ENCODE measurements around the gene ABHD11.
"Not testable (repeated sequence)": the region's sequence is repeated elsewhere in the genome, so short reads cannot be mapped to it uniquely, and the experiment has no call there.

ABHD11 gene

DNA sequence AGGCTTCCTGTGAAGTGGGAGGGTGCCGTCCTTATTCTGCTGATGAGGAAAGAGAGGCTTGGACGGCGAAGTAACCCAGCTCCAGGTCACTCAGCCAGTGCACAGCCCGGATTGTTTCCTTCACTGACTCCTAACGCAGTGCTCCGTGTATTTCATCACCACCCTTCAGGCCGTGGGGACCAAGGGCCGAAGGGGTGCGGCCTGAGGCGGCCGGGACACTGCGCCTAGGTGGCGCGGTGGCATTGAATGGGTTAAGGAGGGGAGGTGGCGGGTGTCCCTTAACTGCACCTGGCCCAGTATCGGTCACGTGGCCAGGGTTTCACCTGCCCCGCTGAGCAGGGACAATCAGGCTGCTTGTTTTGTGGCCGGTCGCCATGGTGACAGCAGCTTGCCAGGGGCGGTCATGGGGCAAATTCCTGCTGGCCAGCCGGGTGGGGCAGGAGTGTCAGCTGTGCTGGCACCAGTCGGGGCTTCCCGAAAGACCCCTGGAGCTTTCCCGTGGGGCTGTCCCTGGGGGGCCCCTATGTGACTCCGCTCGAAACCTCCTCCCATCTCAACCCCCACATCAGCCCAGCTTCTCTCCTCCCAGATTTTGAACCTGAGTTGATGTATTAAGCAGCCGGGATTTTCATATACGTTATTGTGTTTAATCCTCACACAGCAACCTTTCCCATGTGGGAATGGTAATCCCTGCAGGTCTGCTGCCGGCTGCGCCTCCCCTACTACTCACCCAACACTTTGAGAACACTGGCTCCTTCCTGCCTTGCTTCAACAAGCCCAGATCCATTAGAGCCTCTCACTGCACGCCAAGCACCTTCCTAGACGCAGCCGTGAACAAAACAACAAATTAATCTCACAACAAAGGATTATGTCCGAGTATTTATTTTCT is 4.4 kb upstream of the ABHD11 start:
- DNase-seq = no peak

DNA sequence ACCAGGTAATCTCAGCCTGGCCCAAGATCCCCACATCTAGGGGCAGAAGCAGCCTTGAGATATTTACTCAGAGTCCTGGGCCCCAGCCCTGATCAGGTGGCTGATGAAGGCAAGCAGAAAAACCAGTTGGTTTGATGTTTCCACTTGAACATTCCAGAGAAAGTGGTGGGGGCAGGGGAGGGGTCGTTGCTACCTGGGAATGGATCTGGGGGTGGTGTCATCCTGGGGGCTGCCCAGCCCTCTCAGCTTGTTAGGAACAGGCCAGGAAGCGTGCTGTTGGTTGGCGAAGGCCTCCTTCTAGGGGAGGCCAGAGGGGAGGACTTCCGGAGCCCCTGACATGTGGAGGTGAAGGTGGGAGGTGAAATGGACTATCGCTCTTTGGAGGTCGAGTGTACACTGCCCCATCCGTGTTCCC is 3.7 kb upstream of the ABHD11 start:
- no peak for DNase-seq

DNA sequence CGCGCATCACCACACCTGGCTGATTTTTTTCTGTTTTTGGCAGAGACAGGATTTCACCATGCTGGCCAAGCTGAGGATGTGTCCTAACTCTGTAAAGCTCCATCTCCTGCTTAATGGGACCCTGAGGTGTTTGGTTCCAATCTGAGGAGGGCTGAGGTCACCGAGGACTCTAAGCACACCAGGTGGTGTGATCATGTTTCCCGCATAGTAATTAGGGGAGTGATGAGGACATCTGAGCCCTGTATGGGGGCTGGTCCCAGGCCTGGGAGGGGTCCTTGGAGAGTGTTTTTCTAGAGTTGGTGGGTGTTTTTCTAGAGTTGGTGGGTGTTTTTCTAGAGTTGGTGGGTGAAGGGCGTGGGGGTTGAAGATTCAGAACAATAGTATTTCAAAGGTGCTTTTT is 3.0 kb upstream of the ABHD11 start:
- no peak for DNase-seq

DNA sequence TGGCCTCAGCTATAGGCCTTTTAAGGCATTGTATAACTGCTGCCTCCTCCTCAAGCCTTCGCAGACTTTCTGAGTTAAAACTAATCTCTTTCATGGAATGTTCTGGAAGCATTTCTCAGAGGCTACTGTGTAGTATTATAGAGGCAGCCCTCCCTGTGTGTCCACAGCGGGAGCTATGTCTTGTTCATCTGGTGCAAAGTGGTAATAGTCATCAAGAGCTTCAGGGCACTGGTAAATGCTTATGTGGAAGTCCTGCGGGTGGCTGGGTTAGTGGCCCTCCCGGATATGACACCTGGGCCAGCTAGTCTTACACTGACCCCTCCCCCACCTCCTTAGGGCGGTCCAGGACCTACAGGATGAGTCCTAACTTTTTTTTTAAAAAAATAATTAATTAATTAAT is 2.2 kb upstream of the ABHD11 start:
- no peak for DNase-seq

DNA sequence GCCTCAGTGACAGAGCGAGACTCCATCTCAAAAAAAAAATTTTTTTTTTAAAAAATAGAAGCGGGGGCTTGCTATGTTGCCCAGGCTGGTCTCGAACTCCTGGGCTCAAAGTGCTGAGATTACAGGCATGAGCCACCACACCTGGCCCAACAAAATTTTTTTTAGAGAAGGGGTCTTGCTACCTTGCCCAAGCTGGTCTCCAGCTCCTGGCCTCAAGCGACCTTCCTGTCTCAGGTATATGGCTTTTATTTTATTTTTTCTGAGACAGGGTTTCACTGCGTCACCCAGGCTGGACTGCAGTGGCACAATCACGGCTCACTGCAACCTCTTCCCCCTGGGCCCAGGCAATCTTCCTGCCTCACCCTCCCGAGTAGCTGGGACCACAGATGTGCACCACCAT is 1.6 kb upstream of the ABHD11 start:
- no peak for DNase-seq

DNA sequence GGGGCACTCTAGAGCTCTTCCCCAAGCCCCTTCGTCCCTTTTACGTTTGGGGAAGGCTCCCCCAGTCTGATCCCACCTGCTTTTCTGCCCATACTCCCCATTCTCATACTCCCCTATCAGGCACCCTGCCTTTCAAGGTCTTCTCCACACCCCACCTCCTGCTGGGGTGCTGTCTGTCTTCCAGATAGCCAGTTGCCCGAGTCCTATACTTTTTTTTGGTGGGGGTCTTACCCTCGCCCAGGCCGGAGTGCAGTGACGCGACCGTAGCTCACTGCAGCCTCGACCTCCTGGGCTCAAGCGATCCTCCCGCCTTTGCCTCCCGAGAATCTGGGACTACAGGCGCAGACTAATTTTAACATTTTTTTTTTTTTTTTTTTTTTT is 775 bp upstream of the ABHD11 start:
- DNase-seq = no peak

DNA sequence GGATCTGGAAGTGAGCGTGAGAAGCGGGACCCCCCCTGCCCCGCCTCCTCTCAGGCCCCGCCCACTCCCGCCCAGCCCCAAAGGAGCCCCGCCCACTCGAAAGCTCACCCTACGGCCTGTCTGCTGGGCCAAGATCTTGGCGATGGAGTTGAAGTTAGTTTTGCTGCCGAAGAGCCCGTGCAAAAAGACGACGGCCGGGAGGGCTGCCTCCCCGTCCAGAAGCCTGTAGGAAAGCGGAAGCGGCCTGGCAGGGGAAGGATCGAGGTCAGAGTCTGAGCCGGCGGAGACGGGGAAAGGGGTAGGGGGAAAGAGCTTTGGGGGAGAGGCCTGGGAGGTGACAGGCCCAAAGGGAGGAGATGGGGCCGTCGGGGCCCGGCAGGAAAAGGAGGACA is 386 bp downstream of the ABHD11 start:
- peak; percentile 40 for DNase-seq

DNA sequence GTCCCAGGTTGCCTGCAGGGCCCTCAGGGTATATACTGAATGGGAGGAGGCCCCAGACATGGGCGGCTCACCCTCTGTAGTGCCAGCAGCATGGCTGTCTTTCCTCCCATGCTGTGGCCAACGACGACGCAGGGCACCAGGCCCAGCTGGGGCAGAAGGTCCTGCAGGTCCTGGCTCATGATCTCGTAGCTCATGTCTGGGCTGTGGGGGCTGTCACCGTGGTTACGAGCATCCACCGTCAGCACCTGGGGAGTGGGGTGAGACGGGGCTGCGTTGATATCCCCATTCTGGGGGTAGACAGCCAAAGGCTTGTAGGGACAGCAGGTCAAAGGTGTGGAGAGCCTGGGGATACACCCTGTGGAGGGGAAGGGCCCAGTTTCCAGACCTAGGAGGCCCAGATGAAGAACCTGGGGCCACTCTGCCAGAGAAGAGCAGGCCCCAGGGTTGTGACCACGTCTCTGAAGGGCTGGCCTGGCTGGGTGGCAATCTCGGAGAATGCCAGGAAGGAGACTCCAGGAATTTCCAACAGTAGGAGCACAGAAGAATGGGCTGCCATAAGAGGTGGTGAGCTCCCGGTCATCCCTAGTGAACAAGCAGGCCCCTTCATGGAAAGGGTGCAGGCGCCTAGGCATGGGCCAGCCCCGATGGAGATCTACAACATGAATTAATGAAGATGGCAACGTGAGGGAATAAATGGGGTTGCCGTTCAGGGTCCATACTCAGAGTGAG is 947 bp downstream of the ABHD11 start:
- no peak for DNase-seq

DNA sequence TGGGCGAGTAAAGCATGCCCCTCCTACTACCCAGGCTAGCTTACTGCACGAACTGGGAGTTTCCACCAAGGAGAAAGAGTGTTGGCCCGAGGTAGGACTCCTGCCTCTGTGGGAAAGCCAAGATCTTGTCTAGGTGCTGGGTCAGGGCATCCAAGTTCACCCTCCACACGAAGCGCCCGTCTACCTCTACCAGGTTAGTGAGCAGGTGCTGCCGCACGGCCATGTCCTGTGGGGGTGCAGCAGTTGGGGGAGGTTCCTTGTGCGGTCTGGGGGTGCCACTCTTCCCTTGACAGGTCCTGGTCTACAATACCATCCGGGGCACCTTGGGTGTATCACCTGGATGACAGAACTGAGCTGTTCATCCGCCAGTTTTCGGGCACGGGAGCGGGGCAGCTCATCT is 1.7 kb downstream of the ABHD11 start:
- DNase-seq = no peak

DNA sequence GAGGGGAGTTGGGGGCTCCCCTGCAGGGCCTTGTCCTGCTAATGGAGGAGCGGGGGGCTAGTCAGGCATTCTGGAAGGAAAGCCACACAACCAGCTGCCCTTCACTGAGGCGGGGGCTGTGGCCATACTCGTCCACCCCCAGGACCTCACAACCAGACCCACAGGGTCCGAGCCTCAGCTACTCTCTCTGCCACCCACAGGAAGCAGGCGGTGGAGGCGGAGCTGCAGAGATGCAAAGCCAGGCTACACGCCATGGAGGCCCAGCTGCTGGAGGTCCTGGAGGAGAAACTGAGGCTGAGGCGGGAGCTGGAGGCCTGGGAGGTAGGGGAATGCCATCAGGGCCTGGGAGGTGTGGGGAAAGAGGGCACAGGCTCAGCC is 3.1 kb downstream of the ABHD11 start:
- no peak for DNase-seq

DNA sequence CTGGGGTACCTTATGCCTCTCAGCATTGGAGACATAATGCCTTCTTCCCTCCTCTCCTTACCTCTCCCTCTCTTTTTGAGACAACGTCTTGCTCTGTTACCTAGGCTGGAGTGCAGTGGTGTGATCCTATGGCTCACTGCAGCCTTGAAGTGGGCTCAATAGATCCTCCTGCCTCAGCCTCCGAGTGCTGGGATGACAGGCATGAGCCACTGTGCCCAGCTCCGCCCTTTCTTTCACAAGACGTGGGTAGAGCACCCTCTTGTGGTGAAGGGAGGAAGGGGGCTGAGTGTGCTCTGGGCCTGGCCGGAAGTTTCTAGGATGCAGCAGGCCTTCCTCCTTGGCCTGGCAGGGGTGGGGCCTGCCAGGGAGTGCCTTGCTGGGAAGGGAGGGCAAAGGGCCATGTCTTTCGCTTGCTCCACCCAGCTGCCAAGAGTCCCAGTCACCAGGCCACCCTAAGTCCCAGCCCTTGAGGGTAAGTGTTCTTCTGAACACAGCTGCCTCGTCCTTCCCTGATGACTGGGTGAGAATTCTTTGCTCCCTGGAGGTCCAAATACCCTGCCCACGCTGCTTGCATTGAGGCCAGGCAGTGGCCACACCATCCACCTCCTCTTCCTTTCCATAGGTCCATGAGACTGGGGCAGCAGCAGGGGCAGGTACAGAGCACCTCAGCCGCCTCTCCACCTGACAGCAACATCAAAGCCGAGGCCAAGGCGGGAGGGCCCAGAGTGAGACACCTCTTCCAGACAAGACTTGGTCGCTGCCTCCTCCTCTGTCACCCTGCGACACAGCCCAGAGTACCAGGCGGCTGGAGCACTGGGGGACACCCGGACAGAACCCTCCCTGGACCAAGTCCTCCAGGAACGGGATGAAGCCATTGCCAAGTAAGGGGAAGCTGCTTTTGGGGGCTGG is 3.7 kb downstream of the ABHD11 start:
- DNase-seq = peak; percentile 95

DNA sequence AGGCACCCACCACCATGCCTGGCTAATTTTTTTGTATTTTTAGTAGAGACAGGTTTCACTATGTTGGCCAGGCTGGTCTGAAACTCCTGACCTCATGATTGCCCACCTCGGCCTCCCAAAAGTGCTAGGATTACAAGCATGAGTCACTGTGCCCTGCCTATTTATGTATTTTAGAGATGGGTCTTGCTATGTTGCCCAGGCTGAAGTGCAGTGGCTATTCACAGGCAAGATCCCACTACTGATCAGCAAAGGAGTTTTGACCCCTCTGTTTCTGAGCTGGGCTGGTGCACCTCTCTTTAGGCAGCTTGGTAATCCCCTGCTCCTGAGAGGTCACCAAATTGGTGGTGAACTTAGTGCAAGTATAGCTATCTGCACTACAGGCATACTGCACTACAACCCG is 6.2 kb downstream of the ABHD11 start:
- DNase-seq = no peak

DNA sequence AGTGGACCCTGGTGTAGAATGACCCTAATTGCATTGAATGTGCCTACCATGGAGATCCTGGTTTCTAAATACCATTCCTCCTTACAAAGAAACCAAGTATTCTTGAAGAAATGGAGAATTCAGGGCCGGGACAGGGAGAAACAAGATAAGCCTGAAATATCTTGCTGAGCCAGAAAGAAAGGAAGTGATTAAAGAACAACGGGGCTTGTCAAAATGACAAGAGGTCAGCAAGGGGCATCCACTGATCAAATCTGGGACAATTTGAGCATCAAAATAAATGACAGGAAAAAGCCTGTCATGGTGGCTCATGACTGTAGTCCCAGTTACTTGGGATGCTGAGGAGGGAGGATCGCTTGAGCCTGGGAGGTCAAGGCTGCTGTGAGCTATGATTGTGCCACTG is 8.1 kb downstream of the ABHD11 start:
- no peak for DNase-seq

DNA sequence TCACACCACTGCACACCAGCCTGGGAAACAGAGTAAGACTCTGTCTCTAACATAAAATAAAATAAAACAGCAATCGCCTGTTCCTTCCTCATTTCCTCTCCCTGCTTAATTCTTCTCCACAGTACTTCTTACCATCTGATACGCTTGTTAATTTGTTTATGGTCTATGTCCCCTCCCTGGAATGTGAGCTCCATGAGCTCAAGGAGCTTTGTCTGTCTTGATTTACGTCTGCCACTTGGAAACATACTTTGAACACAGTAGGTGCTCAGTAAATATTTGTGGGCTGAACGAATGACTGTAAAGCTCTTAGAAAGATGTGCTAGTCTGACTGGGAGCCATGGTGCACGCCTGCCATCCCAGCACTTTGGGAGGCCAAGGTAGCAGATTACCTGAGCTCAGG is 10.1 kb downstream of the ABHD11 start:
- DNase-seq = no peak

DNA sequence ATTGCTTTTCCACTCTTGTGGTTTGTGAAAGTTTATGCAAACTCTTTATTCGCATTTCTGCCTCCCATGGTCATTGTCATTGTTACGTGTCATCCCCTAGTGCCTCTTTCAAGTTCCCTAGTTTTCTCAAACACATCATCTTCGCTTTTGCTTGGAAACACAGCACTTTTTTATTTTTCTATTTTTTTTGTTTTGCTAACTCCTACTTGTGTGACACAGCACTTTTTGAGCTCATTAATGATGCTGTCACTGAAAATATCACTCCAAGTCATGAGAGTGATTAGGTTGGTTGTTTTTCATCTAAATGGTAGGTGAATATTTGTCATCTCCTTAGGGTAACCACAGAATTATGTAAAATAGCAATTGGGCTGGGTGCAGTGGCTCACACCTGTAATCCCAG is 10.7 kb downstream of the ABHD11 start:
- DNase-seq = no peak

DNA sequence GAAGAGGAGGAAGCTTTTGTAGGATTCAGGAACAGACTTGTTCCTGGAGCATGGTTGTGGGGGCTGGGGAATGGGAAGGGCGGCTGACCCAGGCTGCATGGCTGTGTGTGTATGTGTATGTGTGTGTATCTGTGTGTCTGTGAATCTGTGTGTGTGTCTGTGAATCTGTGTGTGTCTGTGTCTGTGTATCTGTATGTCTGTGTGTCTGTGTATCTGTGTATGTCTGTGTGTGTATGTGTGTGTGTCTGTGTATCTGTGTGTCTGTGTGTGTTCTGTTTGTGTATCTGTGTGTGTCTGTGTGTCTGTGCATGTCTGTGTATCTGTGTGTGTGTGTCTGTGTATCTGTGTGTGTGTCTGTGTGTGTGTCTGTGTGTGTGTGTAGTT is 12.5 kb downstream of the ABHD11 start:
- DNase-seq = no peak

DNA sequence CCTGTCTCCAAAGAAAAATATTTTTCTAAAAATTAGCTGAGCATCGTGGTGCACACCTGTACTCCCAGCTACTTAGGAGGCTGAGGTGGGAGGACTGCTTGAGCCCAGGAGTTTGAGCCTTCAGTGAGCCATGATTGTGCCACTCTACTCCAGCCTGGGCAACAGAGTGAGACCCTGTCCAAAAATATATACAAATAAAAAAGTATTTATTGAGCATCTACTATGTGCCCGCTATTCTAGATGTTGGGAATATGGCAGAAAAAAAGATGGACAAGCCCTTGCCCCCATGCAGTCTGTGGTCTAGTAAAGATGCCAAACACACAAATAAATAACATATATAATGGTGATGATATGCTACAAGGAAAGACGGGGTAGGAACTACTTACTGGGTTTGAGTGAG is 14.8 kb downstream of the ABHD11 start:
- DNase-seq = no peak

DNA sequence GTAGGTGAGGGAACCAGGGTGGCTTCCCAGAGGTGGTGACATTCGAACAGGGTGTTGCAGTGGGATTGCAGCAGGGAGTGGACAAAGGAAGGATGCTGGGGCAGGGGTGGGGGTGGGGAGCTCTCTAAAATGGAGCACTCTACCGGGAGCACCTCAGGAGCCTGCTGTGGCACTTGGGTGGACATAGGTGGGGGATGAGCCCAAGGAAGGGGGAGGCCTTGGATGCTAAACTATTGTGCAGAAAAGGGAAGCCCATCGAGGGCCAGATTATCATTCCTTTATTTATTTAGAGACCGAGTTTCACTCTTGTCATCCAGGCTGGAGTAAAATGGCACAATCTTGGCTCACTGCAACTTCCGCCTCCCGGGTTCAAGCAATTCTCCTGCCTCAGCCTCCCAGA is 15.8 kb downstream of the ABHD11 start:
- DNase-seq = no peak

DNA sequence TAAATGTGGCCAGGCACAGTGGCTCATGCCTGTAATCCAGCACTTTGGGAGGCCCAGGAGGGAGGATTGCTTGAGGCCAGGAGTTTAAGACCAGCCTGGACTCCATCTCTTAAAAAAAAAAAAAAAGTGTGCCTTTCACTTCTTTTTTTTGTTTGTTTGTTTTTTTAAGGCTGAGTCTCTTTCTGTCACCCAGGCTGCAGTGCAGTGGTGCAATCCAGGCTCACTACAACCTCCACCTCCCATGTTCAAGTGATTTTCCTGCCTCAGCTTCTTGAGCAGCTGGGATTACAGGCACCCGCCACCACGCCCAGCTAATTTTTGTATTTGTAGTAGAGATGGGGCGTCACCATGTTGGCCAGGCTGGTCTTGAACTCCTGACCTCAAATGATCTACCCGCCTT is 16.4 kb downstream of the ABHD11 start:
- DNase-seq = peak; percentile 68

DNA sequence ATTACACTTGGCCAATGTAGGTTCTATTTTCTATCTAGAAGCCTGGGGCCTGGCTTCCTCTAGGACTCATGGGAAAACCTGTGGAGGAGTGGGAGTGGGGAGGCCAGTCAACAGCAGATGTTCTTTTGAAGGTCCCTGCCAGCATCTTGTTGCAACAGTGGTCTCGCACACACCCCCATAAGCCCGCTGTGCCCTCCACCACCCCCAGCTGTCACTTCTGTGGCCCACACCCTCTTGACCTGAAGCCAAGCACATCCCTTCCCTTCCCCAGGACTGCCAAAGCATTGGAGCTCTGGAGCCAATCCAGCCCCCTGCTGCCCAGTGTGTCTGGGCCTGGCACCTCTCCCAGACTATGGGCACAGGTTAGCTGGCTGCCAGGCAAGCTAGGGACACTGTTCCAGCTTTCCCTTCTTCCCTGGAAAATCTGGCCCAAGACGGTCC is 17.2 kb downstream of the ABHD11 start:
- DNase-seq = no peak

DNA sequence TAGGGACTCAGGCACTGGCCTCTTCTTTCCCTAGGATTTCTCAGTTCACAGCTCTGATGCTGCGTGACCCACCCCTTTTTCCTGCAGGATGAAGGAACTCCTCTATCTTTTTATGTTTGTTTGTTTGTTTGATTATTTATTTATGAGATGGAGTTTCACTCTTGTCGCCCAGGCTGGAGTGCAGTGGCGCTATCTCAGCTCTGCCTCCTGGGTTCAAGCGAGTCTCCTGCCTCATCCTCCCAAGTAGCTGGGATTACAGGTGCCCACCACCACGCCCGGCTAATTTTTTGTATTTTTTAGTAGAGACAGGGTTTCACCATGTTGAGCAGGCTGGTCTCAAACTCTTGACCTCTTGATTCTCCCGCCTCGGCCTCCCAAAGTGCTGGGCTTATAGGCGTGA is 18.2 kb downstream of the ABHD11 start:
- not testable (repeated sequence) for DNase-seq

DNA sequence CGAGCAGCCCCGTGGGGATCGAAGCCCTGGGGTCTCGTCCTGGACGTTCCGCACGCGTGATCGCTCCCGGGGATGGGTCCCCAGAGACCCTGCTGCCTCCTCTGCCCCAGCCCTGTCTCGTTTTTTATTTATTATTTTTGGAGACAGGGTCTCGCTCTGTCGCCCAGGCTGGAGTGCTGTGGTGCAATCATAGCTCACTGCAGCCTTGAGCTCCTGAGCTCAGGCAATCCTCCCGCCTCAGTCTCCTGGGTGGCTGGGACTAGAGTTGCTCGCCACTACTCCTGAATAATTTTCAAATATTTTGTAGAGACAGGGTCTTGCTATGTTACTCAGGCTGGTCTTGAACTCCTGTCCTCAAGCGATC is 18.8 kb downstream of the ABHD11 start:
- peak; percentile 26 for DNase-seq
